Measurements from ENCODE around the gene POU5F1.

DNA sequence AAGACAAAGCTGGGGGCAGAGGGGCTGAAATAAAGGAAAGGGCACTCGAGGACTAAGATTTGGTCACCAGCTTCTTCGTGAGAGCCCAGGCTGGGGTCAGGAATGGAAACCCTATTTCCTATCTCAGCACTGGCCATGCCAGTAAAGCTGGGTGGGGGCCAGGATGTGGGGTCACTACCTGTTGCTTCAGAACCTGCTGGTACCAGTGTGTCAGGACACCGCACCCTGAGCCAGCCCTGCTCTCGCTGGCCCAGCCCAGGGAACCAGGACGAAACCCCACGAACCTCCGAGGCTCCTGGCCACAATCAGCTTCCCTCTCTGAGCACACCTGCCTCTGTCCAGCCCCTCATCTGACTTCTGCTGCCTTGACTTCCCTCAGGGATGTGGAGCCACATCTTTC is 52.3 kb downstream of the POU5F1 start:
- no peak for TF ChIP-seq POLR2A (IDR thresholded peaks at IDR 0.05)
- TF ChIP-seq, protein P1, sequence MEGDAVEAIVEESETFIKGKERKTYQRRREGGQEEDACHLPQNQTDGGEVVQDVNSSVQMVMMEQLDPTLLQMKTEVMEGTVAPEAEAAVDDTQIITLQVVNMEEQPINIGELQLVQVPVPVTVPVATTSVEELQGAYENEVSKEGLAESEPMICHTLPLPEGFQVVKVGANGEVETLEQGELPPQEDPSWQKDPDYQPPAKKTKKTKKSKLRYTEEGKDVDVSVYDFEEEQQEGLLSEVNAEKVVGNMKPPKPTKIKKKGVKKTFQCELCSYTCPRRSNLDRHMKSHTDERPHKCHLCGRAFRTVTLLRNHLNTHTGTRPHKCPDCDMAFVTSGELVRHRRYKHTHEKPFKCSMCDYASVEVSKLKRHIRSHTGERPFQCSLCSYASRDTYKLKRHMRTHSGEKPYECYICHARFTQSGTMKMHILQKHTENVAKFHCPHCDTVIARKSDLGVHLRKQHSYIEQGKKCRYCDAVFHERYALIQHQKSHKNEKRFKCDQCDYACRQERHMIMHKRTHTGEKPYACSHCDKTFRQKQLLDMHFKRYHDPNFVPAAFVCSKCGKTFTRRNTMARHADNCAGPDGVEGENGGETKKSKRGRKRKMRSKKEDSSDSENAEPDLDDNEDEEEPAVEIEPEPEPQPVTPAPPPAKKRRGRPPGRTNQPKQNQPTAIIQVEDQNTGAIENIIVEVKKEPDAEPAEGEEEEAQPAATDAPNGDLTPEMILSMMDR (IDR thresholded peaks at IDR 0.05), result no peak

All from esophagus squamous epithelium (tissue), 4 donors.